T47D (cell line): ENCODE data around the gene HRK.

Experiments
- DNase-seq, 2 experiments: peaks; one replicate each; pipeline versions ENCODE4 v3.0.0 to v3.0.0-alpha.2; 2011 to 2012; ENCODE audit warnings: low read depth in 1 of 2, low spot score in 1 of 2
- JUND ChIP-seq: IDR thresholded peaks from 2 replicates; pipeline ENCODE4 v1.6.1; 2012; ENCODE audit warnings: low read depth
- in situ Hi-C: cut with HindIII; loops from 2 replicates; pipeline ENCODE4 v1.10.0; 2016; ENCODE audit warnings: low sequenced_read_pairs, low pct_unique_long_range_greater_than_20kb

Gene HRK

GRCh38 chr12:116874324-116874995 is 6.8 kb downstream of the HRK start:
- TF ChIP-seq JUND: no peak
- in situ Hi-C loops: no loop called here
- no peak for DNase-seq

GRCh38 chr12:116870306-116870705 is 10.9 kb downstream of the HRK start:
- DNase-seq: no peak
- no peak for TF ChIP-seq JUND
- in situ Hi-C loops: no loop called here

DNA sequence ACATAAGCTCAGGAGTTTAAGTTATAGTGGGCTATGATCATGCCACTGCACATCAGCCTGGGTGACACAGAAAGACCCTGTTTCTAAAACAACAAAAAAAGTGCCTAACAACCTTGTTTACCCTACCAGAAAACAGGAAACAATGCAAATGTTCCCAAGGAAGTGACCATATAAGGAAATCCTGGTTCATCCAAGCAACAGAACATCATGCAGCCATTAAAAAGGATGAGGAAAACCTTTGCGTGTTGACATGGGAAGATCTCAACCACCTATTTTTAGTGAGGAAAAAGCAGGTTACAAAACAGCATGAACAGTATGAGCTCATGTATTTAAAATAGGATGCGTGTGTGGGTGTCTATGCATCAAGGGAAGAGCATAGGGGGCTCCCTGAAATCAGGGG is 13.7 kb downstream of the HRK start:
- TF ChIP-seq JUND: no peak
- in situ Hi-C loops: no loop called here
- DNase-seq: no peak

DNA sequence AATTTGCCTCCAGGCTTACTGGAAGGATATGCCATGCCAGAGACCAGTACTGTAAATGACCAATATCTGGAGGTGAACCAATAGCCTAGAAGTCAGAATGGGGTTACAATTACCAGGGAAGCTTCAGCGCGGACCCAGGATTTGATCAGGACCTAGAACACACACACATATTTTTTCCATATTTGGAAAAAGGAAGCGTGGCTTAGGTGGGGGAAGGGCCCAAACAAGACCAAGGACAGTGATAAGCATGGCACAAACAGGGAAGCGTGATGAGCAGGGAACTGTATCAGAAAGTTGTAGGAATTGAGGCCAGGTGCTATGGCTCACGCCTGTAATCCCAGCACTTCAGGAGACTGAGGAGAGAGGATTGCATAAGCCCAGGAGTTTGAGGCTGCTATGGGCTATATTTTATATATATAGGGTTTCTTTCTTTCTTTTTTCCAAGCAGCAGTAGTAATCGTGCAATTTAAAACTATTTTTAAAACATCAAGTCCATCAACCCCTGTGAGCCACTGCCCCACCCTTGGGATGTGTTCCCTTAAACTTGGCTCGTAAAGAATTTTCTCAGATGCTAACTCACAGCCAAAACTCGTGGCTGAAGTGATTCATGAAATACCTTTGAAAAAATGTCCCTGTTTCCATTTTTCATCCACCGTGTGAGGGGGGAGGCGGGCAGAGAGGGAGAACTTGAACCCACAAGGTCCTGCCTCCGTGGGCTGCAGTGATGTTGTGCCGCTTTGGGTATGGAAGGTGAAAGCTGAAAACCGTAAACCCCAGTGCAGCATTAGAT is 16.7 kb downstream of the HRK start:
- in situ Hi-C loops: no loop called here
- DNase-seq: no peak
- no peak for TF ChIP-seq JUND

GRCh38 chr12:116863275-116863767 is 17.9 kb downstream of the HRK start:
- no peak for TF ChIP-seq JUND
- in situ Hi-C loops: no loop called here
- no peak for DNase-seq

DNA sequence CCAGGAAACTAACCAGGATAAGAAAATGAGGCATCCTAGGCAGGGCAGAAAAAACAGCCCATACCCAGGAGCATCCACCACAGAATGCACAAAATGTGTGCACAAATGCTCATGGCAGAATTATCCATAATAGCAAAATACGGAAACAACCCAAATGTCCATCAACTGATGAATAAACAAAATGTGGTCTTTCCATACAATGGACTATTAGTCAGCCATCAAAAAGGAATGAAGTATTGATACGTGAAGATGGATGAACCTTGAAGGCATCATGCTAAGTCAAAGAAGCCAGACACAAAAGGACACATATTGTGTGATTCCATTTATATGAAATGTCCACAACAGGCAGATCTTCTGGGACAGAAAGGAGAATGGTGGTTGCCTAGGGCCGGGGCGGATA is 19.1 kb downstream of the HRK start:
- TF ChIP-seq JUND: no peak
- in situ Hi-C loops: no loop called here

GRCh38 chr12:116861320-116861719 is 19.9 kb downstream of the HRK start:
- in situ Hi-C loops: no loop called here
- DNase-seq: no peak
- TF ChIP-seq JUND: no peak

More for the DNA sequence above, 19.1 kb downstream of the HRK start:
- no peak for DNase-seq

- TF ChIP-seq JUND: no peak
- no peak for DNase-seq
- in situ Hi-C loops: no loop called here
Measured at GRCh38 chr12:116860263-116860662, 21.0 kb downstream of the HRK start.

DNA sequence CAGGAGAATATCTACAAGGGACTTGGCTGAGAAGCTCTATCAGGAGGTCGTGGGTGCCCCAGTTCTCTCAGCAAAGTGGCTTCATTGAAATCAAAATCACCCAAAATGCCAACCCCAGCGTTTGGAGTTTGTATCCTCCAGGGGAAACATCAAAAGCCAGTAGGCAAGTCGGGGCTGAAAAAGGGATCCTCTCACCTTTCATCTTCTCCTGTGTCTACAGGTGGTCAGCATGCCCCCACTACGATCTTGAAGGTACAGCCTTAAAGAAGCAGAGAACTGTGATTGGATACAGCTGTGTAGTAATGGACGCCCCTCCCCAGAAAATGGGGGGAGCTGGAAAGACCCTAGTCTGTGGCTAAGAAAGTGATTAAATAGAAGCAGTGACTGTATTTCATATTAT is 22.2 kb downstream of the HRK start:
- in situ Hi-C loops: no loop called here
- TF ChIP-seq JUND: no peak
- no peak for DNase-seq

DNA sequence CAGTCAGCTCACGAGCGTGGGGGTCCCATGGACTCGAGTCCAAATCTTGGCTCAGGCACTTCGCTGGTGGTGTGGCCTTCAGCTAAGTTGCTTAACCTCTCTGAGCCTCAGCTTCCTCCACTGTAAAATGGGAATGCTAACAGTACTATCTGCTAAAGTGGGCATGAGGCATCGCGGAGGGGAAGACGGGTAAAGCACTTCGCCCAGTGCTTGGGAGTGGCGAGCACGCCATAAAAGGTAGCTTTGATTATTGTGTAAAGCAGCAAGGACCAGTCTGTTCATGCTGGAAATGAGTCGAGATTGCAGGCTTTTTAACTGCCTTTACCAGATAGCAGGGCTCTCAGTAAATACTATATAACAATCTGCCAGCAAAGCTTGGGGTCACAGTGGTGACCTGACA is 24.5 kb downstream of the HRK start:
- DNase-seq: no peak
- in situ Hi-C loops: no loop called here
- TF ChIP-seq JUND: no peak

DNA sequence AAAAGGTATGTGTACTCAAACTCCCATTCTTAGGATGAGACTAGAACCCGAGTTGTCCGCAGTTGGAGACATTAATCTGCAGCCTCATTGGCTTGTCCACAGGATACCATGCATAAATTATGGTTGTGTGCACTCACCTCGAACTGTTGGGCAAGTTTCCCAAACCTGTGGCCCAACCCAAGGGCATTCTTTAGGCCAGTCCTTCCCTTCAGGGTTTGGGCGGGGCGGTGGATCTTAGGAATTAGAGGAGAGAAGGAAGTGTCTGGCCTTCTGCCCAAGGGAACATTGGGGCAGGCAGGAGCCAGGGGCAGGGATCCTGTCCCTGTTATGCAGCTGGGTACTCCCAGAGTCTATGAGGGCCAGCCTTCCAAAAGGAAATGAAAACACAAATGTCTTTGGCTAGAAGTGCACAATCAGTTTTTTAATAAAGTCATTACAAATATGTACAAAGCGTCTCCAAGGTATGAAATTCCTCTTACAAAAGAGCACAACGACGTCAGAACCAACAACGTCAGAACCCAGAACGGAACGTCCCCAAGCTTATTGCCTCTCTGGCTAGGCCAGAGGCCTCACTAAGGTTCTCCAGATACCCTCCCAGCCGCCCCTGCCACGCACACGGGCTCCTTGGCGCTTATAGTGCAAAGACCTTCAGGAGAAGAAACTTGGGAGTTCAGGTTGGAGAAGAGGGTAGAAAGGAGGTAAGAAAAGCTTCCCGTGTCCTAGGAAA is 25.3 kb downstream of the HRK start:
- no peak for TF ChIP-seq JUND
- DNase-seq: peak in 1 of 2 experiments; percentile 54
- in situ Hi-C loops: no loop called here

- in situ Hi-C loops: no loop called here
- no peak for TF ChIP-seq JUND
- DNase-seq: no peak
Measured at GRCh38 chr12:116853507-116853906, 27.7 kb downstream of the HRK start.

DNA sequence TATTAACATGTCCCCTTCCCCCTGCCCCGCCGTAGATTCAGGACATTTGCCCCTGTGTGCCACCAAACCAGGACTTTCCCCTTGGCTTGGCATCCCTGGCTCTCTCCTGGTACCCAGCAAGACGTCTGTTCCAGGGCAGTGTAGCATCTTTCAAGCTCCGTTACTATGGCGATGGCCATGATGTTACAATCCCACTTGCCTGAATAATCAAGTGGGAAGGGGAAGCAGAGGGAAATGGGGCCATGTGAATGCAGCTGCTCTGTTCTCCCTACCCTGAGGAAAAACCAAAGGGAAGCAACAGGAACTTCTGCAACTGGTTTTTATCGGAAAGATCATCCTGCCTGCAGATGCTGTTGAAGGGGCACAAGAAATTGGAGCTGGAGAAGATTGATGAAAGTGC is 28.9 kb downstream of the HRK start:
- no peak for TF ChIP-seq JUND
- in situ Hi-C loops: no loop called here
- DNase-seq: no peak
